A549 (cell line): Measurements from ENCODE around the gene CTTN.

ENCODE experiments used
- CHD2 ChIP-seq: fragments of 150-350 bp; IDR thresholded peaks from 2 replicates; pipeline ENCODE4 v1.6.1; 2014; ENCODE audit warnings: low read length; ENCODE audit not compliant: partially characterized antibody
- CTCF ChIP-seq: fragments of >200 bp; sonication (Bioruptor Twin); formaldehyde crosslinking; IDR thresholded peaks from 3 replicates; pipeline ENCODE4 v1.5.1; 2016
- EP300 ChIP-seq, 2 experiments: fragments of >200 bp; sonication (Bioruptor Twin); formaldehyde crosslinking; IDR thresholded peaks; 2 replicates in 1 of 2; 3 replicates in 1 of 2; pipeline ENCODE4 v1.6.1; 2016 to 2017
- JUNB ChIP-seq: fragments of >200 bp; sonication (Bioruptor Twin); formaldehyde crosslinking; IDR thresholded peaks from 2 replicates; pipeline ENCODE4 v1.6.1; 2016
- RAD21 ChIP-seq, 2 experiments: fragments of >200 bp in 1 of 2; sonication (Bioruptor Twin) in 1 of 2; formaldehyde crosslinking in 1 of 2; IDR thresholded peaks in 1 of 2; conservative IDR thresholded peaks in 1 of 2; 2 replicates in 1 of 2; 3 replicates in 1 of 2; pipeline ENCODE4 v1.6.1; 2012 to 2018; ENCODE audit warnings: inconsistent platforms in 1 of 2
- RARB ChIP-seq: fragments of 250-450 bp; sonication (Bioruptor Pico); IDR thresholded peaks from 2 replicates; pipeline ENCODE4 v1.8.0; 2021; ENCODE audit warnings: mild to moderate bottlenecking, moderate library complexity
- REST ChIP-seq: fragments of 200-600 bp; sonication (generic); IDR thresholded peaks from 2 replicates; pipeline ENCODE4 v1.6.1; 2016; ENCODE audit warnings: antibody characterized with exemption, mild to moderate bottlenecking, moderate library complexity

GRCh38 chr11:70482529-70482917 is 84.2 kb downstream of the CTTN start:
- no peak for TF ChIP-seq REST
- no peak for TF ChIP-seq CHD2
- no peak for TF ChIP-seq RARB (CRISPR knock-in tag)
- TF ChIP-seq CTCF = no peak
- TF ChIP-seq EP300 (IDR thresholded peaks at IDR 0.05) = no peak
- TF ChIP-seq JUNB = no peak
- no peak for TF ChIP-seq RAD21 (conservative IDR thresholded peaks at IDR 0.05 in 1 of 2, IDR thresholded peaks at IDR 0.05 in 1 of 2)
